ENCODE measurements around the gene WDR55. TPM values are rescaled to one million over a fixed set of nuclear protein-coding genes. Genes with fewer than 3 reads are reported as not detected.

Gene WDR55
- total and polyA plus RNA-seq, 2 of the 8 experiments (the other 6 are each of a cell fraction or from before 2014, with no cell fraction given): 15.3 to 22.7 TPM

GRCh38 chr5:140637371-140638100 lies 27.2 kb upstream of the WDR55 start (continued):
- TF ChIP-seq CHD7 (IDR thresholded peaks at IDR 0.05; ENCODE audit: insufficient replicate concordance, low read length): no peak
- TF ChIP-seq CEBPB (IDR thresholded peaks at IDR 0.05; ENCODE audit: low read depth, low read length): no peak
- TF ChIP-seq YY1 (IDR thresholded peaks at IDR 0.05; ENCODE audit: low read depth, low read length): no peak
- TF ChIP-seq TCF12 (IDR thresholded peaks at IDR 0.05; ENCODE audit: low read depth, low read length): no peak
- no peak for TF ChIP-seq NANOG (IDR thresholded peaks at IDR 0.05; ENCODE audit: insufficient read depth, low read depth, low read length, poor library complexity, severe bottlenecking)
- no peak for TF ChIP-seq ZNF274 (IDR thresholded peaks at IDR 0.05; ENCODE audit: borderline replicate concordance, extremely low read depth, low read length)

Measured in H1 (cell line).